ENCODE measurements around the gene MICU2. TPM values are rescaled to one million over a fixed set of nuclear protein-coding genes. Genes with fewer than 3 reads are reported as not detected.
"Not testable (repeated sequence)": the region's sequence is repeated elsewhere in the genome, so short reads cannot be mapped to it uniquely, and the experiment has no call there.

Gene MICU2
- total RNA-seq, 2 donors from 2014 or later, result 25.7 to 29.2 TPM

GRCh38 chr13:21588411-21588810 is 15.6 kb downstream of the MICU2 start:
- H3K4me3 Mint-ChIP-seq; H3K9me3 Mint-ChIP-seq; H3K36me3 Mint-ChIP-seq (ENCODE audit: insufficient read depth in 2 of 2); H3K27ac Mint-ChIP-seq; H3K27me3 Mint-ChIP-seq (ENCODE audit: low read depth); DNase-seq; ATAC-seq (replicated peaks in 1 of 2): not testable (repeated sequence)
- H3K4me1 Mint-ChIP-seq (ENCODE audit: low read depth), result peaks cover 36% of the 10 kb centered on the region

GRCh38 chr13:21584973-21585592 is 18.9 kb downstream of the MICU2 start:
- no peak overlapping the region for H3K27ac Mint-ChIP-seq
- peaks cover 3 to 4% of the 10 kb centered on the region in 2 donors for H3K9me3 Mint-ChIP-seq
- no peaks in the 10 kb centered on the region for H3K27me3 Mint-ChIP-seq (ENCODE audit: low read depth)
- H3K4me3 Mint-ChIP-seq, result no peak overlapping the region
- peaks cover 10 to 13% of the 10 kb centered on the region in 2 donors for H3K36me3 Mint-ChIP-seq (ENCODE audit: insufficient read depth in 2 of 2)
- H3K4me1 Mint-ChIP-seq (ENCODE audit: low read depth), result peaks cover 29% of the 10 kb centered on the region
- DNase-seq (no peak), ATAC-seq (replicated peaks in 1 of 2) (no peak)

GRCh38 chr13:21583478-21583877 is 20.5 kb downstream of the MICU2 start:
- Mint-ChIP-seq H3K36me3 (ENCODE audit: insufficient read depth in 2 of 2) (peaks cover 10 to 13% of the 10 kb centered on the region in 2 donors), H3K4me3 (no peak overlapping the region), H3K9me3 (peaks cover 3 to 4% of the 10 kb centered on the region in 2 donors), H3K27ac (no peak overlapping the region), H3K4me1 (ENCODE audit: low read depth) (peaks cover 27% of the 10 kb centered on the region), H3K27me3 (ENCODE audit: low read depth) (no peaks in the 10 kb centered on the region)
- DNase-seq (no peak), ATAC-seq (replicated peaks in 1 of 2) (no peak)

GRCh38 chr13:21580736-21581135 is 23.2 kb downstream of the MICU2 start:
- Mint-ChIP-seq H3K4me3 (peak overlapping the region in 1 of 2 donors; percentile 2), H3K27me3 (ENCODE audit: low read depth) (no peaks in the 10 kb centered on the region), H3K4me1 (ENCODE audit: low read depth) (peaks cover 37% of the 10 kb centered on the region), H3K27ac (no peak overlapping the region), H3K36me3 (ENCODE audit: insufficient read depth in 2 of 2) (peaks cover 10 to 13% of the 10 kb centered on the region in 2 donors), H3K9me3 (peaks cover 3 to 4% of the 10 kb centered on the region in 2 donors)
- DNase-seq (no peak), ATAC-seq (replicated peaks in 1 of 2) (no peak)

GRCh38 chr13:21579754-21580316 is 24.1 kb downstream of the MICU2 start:
- DNase-seq (peak in 1 of 2 donors; percentile 14), ATAC-seq (replicated peaks in 1 of 2) (peak; percentile 94 to 97)
- Mint-ChIP-seq H3K36me3 (ENCODE audit: insufficient read depth in 2 of 2) (peaks cover 7 to 13% of the 10 kb centered on the region in 2 donors), H3K9me3 (peaks cover 3 to 4% of the 10 kb centered on the region in 2 donors), H3K27me3 (ENCODE audit: low read depth) (no peaks in the 10 kb centered on the region), H3K27ac (peak overlapping the region; percentile 26), H3K4me1 (ENCODE audit: low read depth) (peaks cover 43% of the 10 kb centered on the region), H3K4me3 (peak overlapping the region; percentile 43 to 48)

- H3K36me3 Mint-ChIP-seq (ENCODE audit: insufficient read depth in 2 of 2), result peaks cover 7 to 13% of the 10 kb centered on the region in 2 donors
Observed at GRCh38 chr13:21578748-21579147, 25.2 kb downstream of the MICU2 start.

GRCh38 chr13:21576426-21576825 is 27.5 kb downstream of the MICU2 start:
- ATAC-seq (replicated peaks in 1 of 2) (no peak), DNase-seq (no peak)
- H3K9me3 Mint-ChIP-seq, result no peaks in the 10 kb centered on the region
- H3K4me3 Mint-ChIP-seq, result no peak overlapping the region
- H3K36me3 Mint-ChIP-seq (ENCODE audit: insufficient read depth in 2 of 2), result peaks cover 0 to 2% of the 10 kb centered on the region in 2 donors
- H3K4me1 Mint-ChIP-seq (ENCODE audit: low read depth), result peaks cover 49% of the 10 kb centered on the region
- no peak overlapping the region for H3K27ac Mint-ChIP-seq
- H3K27me3 Mint-ChIP-seq (ENCODE audit: low read depth), result no peaks in the 10 kb centered on the region

More at GRCh38 chr13:21578748-21579147, 25.2 kb downstream of the MICU2 start:
- Mint-ChIP-seq H3K9me3 (peaks cover 3 to 4% of the 10 kb centered on the region in 2 donors), H3K27ac (no peak overlapping the region), H3K4me1 (ENCODE audit: low read depth) (peaks cover 54% of the 10 kb centered on the region), H3K27me3 (ENCODE audit: low read depth) (no peaks in the 10 kb centered on the region), H3K4me3 (no peak overlapping the region)
- ATAC-seq (replicated peaks in 1 of 2), result no peak
- DNase-seq, result no peak

GRCh38 chr13:21573920-21574712 is 29.9 kb downstream of the MICU2 start:
- ATAC-seq (replicated peaks in 1 of 2) (no peak), DNase-seq (no peak)
- Mint-ChIP-seq H3K27me3 (ENCODE audit: low read depth) (no peaks in the 10 kb centered on the region), H3K36me3 (ENCODE audit: insufficient read depth in 2 of 2) (no peaks in the 10 kb centered on the region), H3K4me1 (ENCODE audit: low read depth) (peaks cover 32% of the 10 kb centered on the region), H3K27ac (no peak overlapping the region), H3K9me3 (no peaks in the 10 kb centered on the region), H3K4me3 (no peak overlapping the region)

GRCh38 chr13:21569686-21570085 is 34.3 kb downstream of the MICU2 start:
- Mint-ChIP-seq H3K27ac (no peak overlapping the region), H3K4me1 (ENCODE audit: low read depth) (peaks cover 33% of the 10 kb centered on the region), H3K9me3 (no peaks in the 10 kb centered on the region), H3K27me3 (ENCODE audit: low read depth) (no peaks in the 10 kb centered on the region), H3K36me3 (ENCODE audit: insufficient read depth in 2 of 2) (peaks cover 3 to 6% of the 10 kb centered on the region in 2 donors), H3K4me3 (no peak overlapping the region)
- ATAC-seq (replicated peaks in 1 of 2), result no peak
- DNase-seq, result no peak

- Mint-ChIP-seq H3K27me3 (ENCODE audit: low read depth) (no peaks in the 10 kb centered on the region), H3K36me3 (ENCODE audit: insufficient read depth in 2 of 2) (peaks cover 7 to 11% of the 10 kb centered on the region in 2 donors), H3K9me3 (no peaks in the 10 kb centered on the region), H3K4me3 (no peak overlapping the region), H3K4me1 (ENCODE audit: low read depth) (peaks cover 25% of the 10 kb centered on the region), H3K27ac (peak overlapping the region; percentile 74)
- DNase-seq, result no peak
- no peak for ATAC-seq (replicated peaks in 1 of 2)
Observed at GRCh38 chr13:21568854-21569253, 35.1 kb downstream of the MICU2 start.

GRCh38 chr13:21567714-21568113 is 36.3 kb downstream of the MICU2 start:
- DNase-seq (no peak), ATAC-seq (replicated peaks in 1 of 2) (peak; percentile 44 to 74)
- Mint-ChIP-seq H3K36me3 (ENCODE audit: insufficient read depth in 2 of 2) (peaks cover 13 to 20% of the 10 kb centered on the region in 2 donors), H3K27me3 (ENCODE audit: low read depth) (no peaks in the 10 kb centered on the region), H3K4me3 (peak overlapping the region in 1 of 2 donors; percentile 13), H3K27ac (no peak overlapping the region), H3K4me1 (ENCODE audit: low read depth) (peaks cover 22% of the 10 kb centered on the region), H3K9me3 (peaks cover 0 to under 1% of the 10 kb centered on the region in 2 donors)

GRCh38 chr13:21557995-21558394 is 46.0 kb downstream of the MICU2 start:
- H3K9me3 Mint-ChIP-seq, result peaks cover 4% of the 10 kb centered on the region in 2 donors
- no peak overlapping the region for H3K27ac Mint-ChIP-seq
- ATAC-seq (replicated peaks in 1 of 2) (no peak), DNase-seq (no peak)
- H3K4me1 Mint-ChIP-seq (ENCODE audit: low read depth), result no peaks in the 10 kb centered on the region
- no peaks in the 10 kb centered on the region for H3K27me3 Mint-ChIP-seq (ENCODE audit: low read depth)
- no peak overlapping the region for H3K4me3 Mint-ChIP-seq
- peaks cover 13 to 38% of the 10 kb centered on the region in 2 donors for H3K36me3 Mint-ChIP-seq (ENCODE audit: insufficient read depth in 2 of 2)

GRCh38 chr13:21556051-21556450 is 47.9 kb downstream of the MICU2 start:
- no peak for ATAC-seq (replicated peaks in 1 of 2)
- no peak overlapping the region for H3K27ac Mint-ChIP-seq
- no peak overlapping the region for H3K4me3 Mint-ChIP-seq
- no peaks in the 10 kb centered on the region for H3K27me3 Mint-ChIP-seq (ENCODE audit: low read depth)
- peaks cover 11 to 34% of the 10 kb centered on the region in 2 donors for H3K36me3 Mint-ChIP-seq (ENCODE audit: insufficient read depth in 2 of 2)
- no peak for DNase-seq
- no peaks in the 10 kb centered on the region for H3K4me1 Mint-ChIP-seq (ENCODE audit: low read depth)
- H3K9me3 Mint-ChIP-seq, result peaks cover 2 to 4% of the 10 kb centered on the region in 2 donors

All from activated T-cell treated with anti-CD3 and anti-CD28 coated beads, Interleukin-2, amount 50 U/mL, for 72 hours (primary cell).